Activated naive CD8-positive, alpha-beta T cell (primary cell): ENCODE results near the gene VRK3.
A peak's percentile ranks its signal among the peaks of the same experiment; 100 is the strongest.

Experiments
- H3K27ac Mint-ChIP-seq: one replicate; pipeline ENCODE4 v1.8.0; 2021; ENCODE audit warnings: mixed read lengths
- H3K27me3 Mint-ChIP-seq: one replicate; pipeline ENCODE4 v1.8.0; 2021; ENCODE audit warnings: mixed read lengths
- H3K36me3 Mint-ChIP-seq: one replicate; pipeline ENCODE4 v1.8.0; 2021; ENCODE audit warnings: mixed read lengths
- H3K4me1 Mint-ChIP-seq: one replicate; pipeline ENCODE4 v1.8.0; 2021; ENCODE audit warnings: low read depth, mixed read lengths
- H3K4me3 Mint-ChIP-seq: one replicate; pipeline ENCODE4 v1.8.0; 2021; ENCODE audit warnings: mild to moderate bottlenecking, mixed read lengths
- H3K9me3 Mint-ChIP-seq: one replicate; pipeline ENCODE4 v1.8.0; 2021; ENCODE audit warnings: low read depth, mixed read lengths

Gene VRK3

GRCh38 chr19:50044922-50045321 lies 19.8 kb upstream of the VRK3 start:
- no peak overlapping the region for H3K27ac Mint-ChIP-seq
- peaks cover 54% of the 10 kb centered on the region for H3K36me3 Mint-ChIP-seq
- peaks cover 10% of the 10 kb centered on the region for H3K9me3 Mint-ChIP-seq
- no peaks in the 10 kb centered on the region for H3K27me3 Mint-ChIP-seq
- H3K4me3 Mint-ChIP-seq, result no peak overlapping the region
- no peaks in the 10 kb centered on the region for H3K4me1 Mint-ChIP-seq

DNA sequence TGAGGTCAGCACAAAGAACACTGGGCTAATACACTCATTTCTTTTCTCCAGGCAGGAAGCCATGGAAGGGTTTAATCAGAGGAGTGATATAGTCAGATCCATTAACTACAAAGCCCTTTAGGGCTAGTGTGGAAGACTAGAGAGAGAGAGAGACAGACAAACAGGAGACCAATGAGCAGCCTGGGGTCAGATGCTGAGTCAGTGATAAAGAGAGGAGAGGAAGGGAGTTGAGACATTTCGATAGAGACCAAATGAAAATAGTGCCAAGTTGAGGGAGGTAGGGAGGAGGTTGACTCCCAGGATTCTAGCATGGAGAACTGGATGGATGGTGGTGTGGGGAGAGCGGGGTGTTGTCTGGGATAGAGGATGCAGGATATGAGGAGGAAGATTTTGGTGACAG lies 18.8 kb upstream of the VRK3 start:
- Mint-ChIP-seq H3K27ac (no peak overlapping the region), H3K4me3 (no peak overlapping the region), H3K9me3 (peaks cover 10% of the 10 kb centered on the region), H3K36me3 (peaks cover 59% of the 10 kb centered on the region), H3K27me3 (no peaks in the 10 kb centered on the region), H3K4me1 (no peaks in the 10 kb centered on the region)

- Mint-ChIP-seq H3K4me1 (no peaks in the 10 kb centered on the region), H3K27ac (no peak overlapping the region), H3K9me3 (peaks cover 10% of the 10 kb centered on the region), H3K4me3 (no peak overlapping the region), H3K27me3 (no peaks in the 10 kb centered on the region), H3K36me3 (peaks cover 56% of the 10 kb centered on the region)
Measured at GRCh38 chr19:50042363-50043024, 17.3 kb upstream of the VRK3 start.

DNA sequence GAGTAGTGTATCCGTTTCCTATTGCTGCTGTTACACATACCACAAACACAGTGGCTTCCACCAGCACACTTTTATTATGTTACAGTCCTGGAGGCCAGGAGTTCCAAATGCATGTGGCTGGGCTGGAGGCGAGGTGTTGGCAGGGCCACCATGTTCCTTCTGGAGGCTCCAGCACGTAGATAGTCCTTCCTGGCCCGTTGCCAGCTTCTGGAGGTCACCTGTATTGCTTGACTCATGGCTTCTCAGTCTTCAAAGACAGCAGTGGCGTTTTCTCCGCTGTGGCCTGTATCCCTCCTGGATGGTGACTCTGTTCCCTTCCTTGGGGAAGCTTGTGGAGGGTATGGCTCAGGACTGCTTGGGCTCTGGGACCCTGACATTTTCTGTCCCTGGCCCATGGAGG lies 15.8 kb upstream of the VRK3 start:
- Mint-ChIP-seq H3K4me3 (no peak overlapping the region), H3K36me3 (peaks cover 47% of the 10 kb centered on the region), H3K4me1 (no peaks in the 10 kb centered on the region), H3K9me3 (peaks cover 10% of the 10 kb centered on the region), H3K27ac (no peak overlapping the region), H3K27me3 (no peaks in the 10 kb centered on the region)

- Mint-ChIP-seq H3K36me3 (peaks cover 40% of the 10 kb centered on the region), H3K9me3 (peaks cover 10% of the 10 kb centered on the region), H3K4me1 (peaks cover 1% of the 10 kb centered on the region), H3K4me3 (no peak overlapping the region), H3K27me3 (no peaks in the 10 kb centered on the region), H3K27ac (no peak overlapping the region)
Measured at GRCh38 chr19:50039968-50040367, 14.8 kb upstream of the VRK3 start.

DNA sequence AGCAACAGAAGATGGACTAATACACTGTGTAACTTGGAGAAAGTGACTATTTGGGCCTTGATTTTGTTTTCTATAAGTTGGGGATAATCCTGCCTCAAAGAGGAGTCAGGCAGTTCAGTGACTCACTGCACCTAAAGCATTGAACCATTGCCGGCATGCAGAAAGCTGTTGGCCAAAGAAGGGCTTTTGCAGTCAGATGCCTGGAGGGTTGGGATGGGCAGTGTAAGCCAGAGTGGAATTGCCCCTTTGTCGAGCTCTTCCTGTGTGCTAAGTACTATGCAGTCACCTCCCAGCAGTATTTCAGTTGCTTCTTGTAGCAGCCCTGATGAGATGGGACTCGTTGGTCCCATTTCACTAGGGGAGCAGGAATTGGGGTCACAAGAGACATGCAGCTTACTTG lies 11.7 kb upstream of the VRK3 start:
- Mint-ChIP-seq H3K9me3 (no peaks in the 10 kb centered on the region), H3K4me1 (peaks cover 9% of the 10 kb centered on the region), H3K4me3 (no peak overlapping the region), H3K27me3 (no peaks in the 10 kb centered on the region), H3K27ac (no peak overlapping the region), H3K36me3 (peaks cover 28% of the 10 kb centered on the region)

- no peak overlapping the region for H3K27ac Mint-ChIP-seq
- H3K36me3 Mint-ChIP-seq, result peaks cover 21% of the 10 kb centered on the region
- no peaks in the 10 kb centered on the region for H3K9me3 Mint-ChIP-seq
- no peak overlapping the region for H3K4me3 Mint-ChIP-seq
- H3K4me1 Mint-ChIP-seq, result peaks cover 28% of the 10 kb centered on the region
- H3K27me3 Mint-ChIP-seq, result no peaks in the 10 kb centered on the region
Measured at GRCh38 chr19:50030937-50031336, 5.8 kb upstream of the VRK3 start.

- Mint-ChIP-seq H3K27ac (no peak overlapping the region), H3K27me3 (no peaks in the 10 kb centered on the region), H3K4me1 (peaks cover 34% of the 10 kb centered on the region), H3K36me3 (peaks cover 20% of the 10 kb centered on the region), H3K4me3 (no peak overlapping the region), H3K9me3 (no peaks in the 10 kb centered on the region)
Measured at GRCh38 chr19:50030225-50030624, 5.1 kb upstream of the VRK3 start.

DNA sequence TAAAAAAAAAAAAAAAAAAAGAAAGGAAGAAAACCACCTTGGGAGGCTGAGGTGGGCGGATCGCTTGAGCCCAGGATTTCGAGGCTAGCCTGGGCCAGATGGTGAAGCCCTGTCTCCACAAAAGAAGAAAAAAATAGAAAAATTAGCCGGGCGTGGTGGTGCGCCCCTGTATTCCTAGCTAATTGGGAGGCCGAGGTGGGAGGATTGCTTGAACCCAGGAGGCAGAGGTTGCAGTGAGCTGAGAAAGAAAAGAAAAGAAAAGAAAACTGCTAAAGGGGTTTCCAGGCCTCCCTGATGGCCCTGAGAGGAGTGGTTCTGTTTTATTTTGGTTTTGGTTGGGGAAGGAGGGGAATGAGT lies 1.4 kb upstream of the VRK3 start:
- Mint-ChIP-seq H3K9me3 (no peaks in the 10 kb centered on the region), H3K27ac (peak overlapping the region; percentile 64), H3K4me3 (peak overlapping the region; percentile 98), H3K4me1 (peaks cover 47% of the 10 kb centered on the region), H3K27me3 (no peaks in the 10 kb centered on the region), H3K36me3 (peaks cover 7% of the 10 kb centered on the region)

- Mint-ChIP-seq H3K4me1 (peaks cover 49% of the 10 kb centered on the region), H3K27me3 (no peaks in the 10 kb centered on the region), H3K36me3 (peaks cover 7% of the 10 kb centered on the region), H3K9me3 (no peaks in the 10 kb centered on the region), H3K27ac (peak within 1 kb of the TSS; percentile 100), H3K4me3 (peak within 1 kb of the TSS; percentile 98)
Measured at GRCh38 chr19:50025794-50026549, 800 bp upstream of the VRK3 start, which contains the start of gene ZNF473. ZNF473 (plus strand) TSS chr19:50026005; CDS start chr19:50031083, 5,078 bp downstream.

DNA sequence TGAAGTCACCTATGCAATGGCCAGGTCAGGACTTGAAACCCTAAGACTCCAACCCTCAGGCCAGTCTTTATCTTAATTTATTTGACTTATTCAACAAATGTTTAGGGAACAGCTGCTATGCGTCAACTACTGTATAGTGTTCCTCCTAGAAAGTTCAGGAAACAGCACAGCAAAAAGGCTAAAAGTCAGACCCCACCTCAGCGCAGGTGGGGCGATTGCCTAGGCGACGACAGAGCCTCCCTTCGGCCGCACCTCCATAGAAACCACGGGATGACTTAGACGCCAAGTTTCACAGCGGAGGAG lies 502 bp downstream of the VRK3 start:
- Mint-ChIP-seq H3K4me3 (peak overlapping the region; percentile 98), H3K9me3 (no peaks in the 10 kb centered on the region), H3K4me1 (peaks cover 51% of the 10 kb centered on the region), H3K27ac (peak overlapping the region; percentile 100), H3K36me3 (peaks cover 7% of the 10 kb centered on the region), H3K27me3 (no peaks in the 10 kb centered on the region)

DNA sequence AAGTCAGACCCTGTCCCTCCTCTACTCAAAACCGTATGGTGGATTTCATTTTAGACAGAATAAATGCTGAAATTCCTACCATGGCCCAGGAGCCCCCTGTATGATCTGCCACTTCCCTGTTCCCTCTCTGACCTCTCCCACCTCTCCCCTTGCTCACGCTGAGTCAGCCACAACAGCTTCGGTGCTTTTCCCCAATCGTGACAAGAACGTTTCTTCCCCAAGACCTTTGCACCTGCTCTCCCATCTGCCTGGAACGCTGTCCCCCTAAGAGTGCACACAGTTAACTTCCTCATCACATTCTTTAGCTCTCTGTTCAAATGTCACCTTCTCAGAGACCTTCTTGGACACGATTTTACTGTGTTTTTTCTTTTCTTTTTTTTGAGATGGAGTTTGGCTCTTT lies 2.3 kb downstream of the VRK3 start:
- Mint-ChIP-seq H3K27me3 (no peaks in the 10 kb centered on the region), H3K4me1 (peaks cover 47% of the 10 kb centered on the region)

GRCh38 chr19:50020481-50020880 lies 4.7 kb downstream of the VRK3 start:
- H3K9me3 Mint-ChIP-seq, result no peaks in the 10 kb centered on the region
- H3K4me1 Mint-ChIP-seq, result peaks cover 31% of the 10 kb centered on the region
- peak overlapping the region; percentile 64 for H3K27ac Mint-ChIP-seq
- H3K36me3 Mint-ChIP-seq, result peaks cover 7% of the 10 kb centered on the region
- no peaks in the 10 kb centered on the region for H3K27me3 Mint-ChIP-seq
- no peak overlapping the region for H3K4me3 Mint-ChIP-seq

More for the DNA sequence above, 2.3 kb downstream of the VRK3 start:
- Mint-ChIP-seq H3K4me3 (peak overlapping the region; percentile 32), H3K9me3 (no peaks in the 10 kb centered on the region), H3K36me3 (peaks cover 7% of the 10 kb centered on the region), H3K27ac (peak overlapping the region; percentile 28)

- no peaks in the 10 kb centered on the region for H3K9me3 Mint-ChIP-seq
- peaks cover 14% of the 10 kb centered on the region for H3K36me3 Mint-ChIP-seq
- H3K27me3 Mint-ChIP-seq, result no peaks in the 10 kb centered on the region
- no peak overlapping the region for H3K4me3 Mint-ChIP-seq
- peaks cover 8% of the 10 kb centered on the region for H3K4me1 Mint-ChIP-seq
- H3K27ac Mint-ChIP-seq, result no peak overlapping the region
Measured at GRCh38 chr19:50016225-50016807, 8.9 kb downstream of the VRK3 start.

GRCh38 chr19:50008532-50008931 lies 16.6 kb downstream of the VRK3 start:
- Mint-ChIP-seq H3K36me3 (peaks cover 7% of the 10 kb centered on the region), H3K27me3 (no peaks in the 10 kb centered on the region), H3K4me1 (peaks cover 13% of the 10 kb centered on the region), H3K4me3 (no peak overlapping the region), H3K27ac (no peak overlapping the region), H3K9me3 (no peaks in the 10 kb centered on the region)
